Lung (tissue), 12 donors: ENCODE measurements around the gene RABGAP1L. TPM values are rescaled to one million over a fixed set of nuclear protein-coding genes. Genes with fewer than 3 reads are reported as not detected.
A peak's percentile ranks its signal among the peaks of the same experiment; 100 is the strongest.

ENCODE experiments used
- ATAC-seq: fragments of 200-7000 bp; cut with Tn5 transposase; one replicate; pipeline ENCODE4 v1.9.1; 2020; ENCODE audit warnings: moderate number of reproducible peaks; ENCODE audit not compliant: insufficient read depth, low FRiP score
- DNase-seq, 3 donors: peaks; one replicate each; pipeline ENCODE4 v3.0.0-alpha.2; 2013 to 2017
- H3K27ac ChIP-seq, 2 donors: one replicate each; pipeline ENCODE4 v1.5.1; 2013; ENCODE audit warnings: mild to moderate bottlenecking in 2 of 2, moderate library complexity in 2 of 2, control low read depth in 1 of 2, inconsistent platforms in 1 of 2, low read depth in 1 of 2, low read length in 1 of 2
- H3K27me3 ChIP-seq, 3 donors: one replicate each; pipeline ENCODE4 v1.5.1; 2013; ENCODE audit warnings: low read length in 2 of 3; ENCODE audit not compliant: control insufficient read depth in 3 of 3, insufficient read depth in 3 of 3
- H3K36me3 ChIP-seq, 4 donors: one replicate each; pipeline ENCODE4 v1.5.1; 2013; ENCODE audit warnings: low read length in 4 of 4, mild to moderate bottlenecking in 1 of 4, moderate library complexity in 1 of 4; ENCODE audit not compliant: control insufficient read depth in 4 of 4, insufficient read depth in 4 of 4
- H3K4me1 ChIP-seq, 5 donors: one replicate each; pipeline ENCODE4 v1.5.1; 2013; ENCODE audit warnings: low read length in 5 of 5, mild to moderate bottlenecking in 2 of 5, moderate library complexity in 1 of 5; ENCODE audit not compliant: control insufficient read depth in 5 of 5, insufficient read depth in 5 of 5
- H3K4me3 ChIP-seq: one replicate; pipeline ENCODE4 v1.5.1; 2013; ENCODE audit warnings: mild to moderate bottlenecking, control low read depth, moderate library complexity
- H3K9ac ChIP-seq, 2 donors: one replicate each; pipeline ENCODE4 v1.5.1; 2013; ENCODE audit warnings: low read length in 2 of 2, control low read depth in 1 of 2; ENCODE audit not compliant: insufficient read depth in 1 of 2
- H3K9me3 ChIP-seq, 4 donors: one replicate each; pipeline ENCODE4 v1.5.1; 2013; ENCODE audit warnings: low read length in 3 of 4, mild to moderate bottlenecking in 1 of 4, moderate library complexity in 1 of 4; ENCODE audit not compliant: control insufficient read depth in 4 of 4, insufficient read depth in 3 of 4
- CTCF ChIP-seq: IDR thresholded peaks from 2 replicates; pipeline ENCODE4 v1.5.1; 2012; ENCODE audit warnings: mild to moderate bottlenecking; ENCODE audit errors: control extremely low read depth, extremely low read depth
- WGBS, 2 donors: extraction: QIAGEN DNeasy Blood & Tissue Kit; methylation state at CpG; one replicate each; pipeline ENCODE4 v1.1.7; 2013; 5-methylcytosine and 5-hydroxymethylcytosine counted together
- polyA plus RNA-seq, 2 donors: library from polyadenylated mRNA; stranded (reverse); fragments of 200-250 nt; gene quantifications; one replicate each; pipeline ENCODE4 v1.2.1, GENCODE V29; 2013
- total RNA-seq, 2 donors: library from RNA; depleted of rRNA in 1 of 2; stranded (reverse); fragments of >200 nt in 1 of 2; gene quantifications; one replicate each; pipeline ENCODE4 v1.2.1, GENCODE V29; 2014 to 2021
- donor health status: control.
- donor health status: control.
- donor health status: Bipolar disorder and iron deficiency.
- donor health status: healthy.
- donor health status: DM: yes; HTN: yes; CAD: no.

Gene RABGAP1L
- total and polyA plus RNA-seq, 4 donors = 16.0 to 123 (median 44.5) TPM

GRCh38 chr1:174700775-174701174 is 541.5 kb downstream of the RABGAP1L start:
- no peak for ATAC-seq
- Histone ChIP-seq H3K27ac (no peak overlapping the region), H3K9me3 (peaks cover 0 to 3% (median 0%) of the 10 kb centered on the region in 4 donors), H3K4me3 (no peak overlapping the region), H3K27me3 (no peaks in the 10 kb centered on the region), H3K9ac (no peak overlapping the region), H3K36me3 (peaks cover 0 to 2% (median 0%) of the 10 kb centered on the region in 4 donors), H3K4me1 (peaks cover 0 to 3% (median 0%) of the 10 kb centered on the region in 5 donors)
- 84 to 91% methylated on average over 3 of the region's 3 CpGs for WGBS, 2 donors
- no peak for TF ChIP-seq CTCF
- no peak for DNase-seq

GRCh38 chr1:174701565-174701964 is 542.2 kb downstream of the RABGAP1L start:
- Histone ChIP-seq H3K36me3 (no peaks in the 10 kb centered on the region), H3K27me3 (no peaks in the 10 kb centered on the region), H3K9ac (no peak overlapping the region), H3K27ac (no peak overlapping the region), H3K9me3 (no peaks in the 10 kb centered on the region), H3K4me3 (no peak overlapping the region), H3K4me1 (peaks cover 0 to 3% (median 0%) of the 10 kb centered on the region in 5 donors)
- ATAC-seq = no peak
- TF ChIP-seq CTCF = no peak
- WGBS, 2 donors = 94 to 96% methylated on average over 2 of the region's 2 CpGs
- DNase-seq = peak in 1 of 3 donors; percentile 17

GRCh38 chr1:174702011-174702410 is 542.7 kb downstream of the RABGAP1L start:
- no peak overlapping the region for H3K27ac ChIP-seq
- no peak overlapping the region for H3K9ac ChIP-seq
- H3K9me3 ChIP-seq = no peaks in the 10 kb centered on the region
- peaks cover 0 to 3% (median 0%) of the 10 kb centered on the region in 5 donors for H3K4me1 ChIP-seq
- no peak for DNase-seq
- H3K36me3 ChIP-seq = no peaks in the 10 kb centered on the region
- no peaks in the 10 kb centered on the region for H3K27me3 ChIP-seq
- TF ChIP-seq CTCF = no peak
- H3K4me3 ChIP-seq = no peak overlapping the region
- 80 to 91% methylated on average over 2 of the region's 2 CpGs for WGBS, 2 donors
- ATAC-seq = no peak

- no peak overlapping the region for H3K9ac ChIP-seq
- H3K27me3 ChIP-seq = no peaks in the 10 kb centered on the region
- no peaks in the 10 kb centered on the region for H3K9me3 ChIP-seq
- DNase-seq (no peak), ATAC-seq (no peak)
- no peak overlapping the region for H3K27ac ChIP-seq
- peaks cover 0 to 3% (median 0%) of the 10 kb centered on the region in 5 donors for H3K4me1 ChIP-seq
- no peaks in the 10 kb centered on the region for H3K36me3 ChIP-seq
- H3K4me3 ChIP-seq = no peak overlapping the region
- WGBS, 2 donors = 97 to 98% methylated on average over 3 of the region's 3 CpGs
- TF ChIP-seq CTCF = no peak
These were observed 544.0 kb downstream of the RABGAP1L start for GRCh38 chr1:174703309-174703708.
